Neural cell (in vitro differentiated cells): ENCODE data around the gene MAP3K13. TPM values are rescaled to one million over a fixed set of nuclear protein-coding genes. Genes with fewer than 3 reads are reported as not detected.

Experiments used
- H2AFZ ChIP-seq: fragments of 200-600, 300-800 bp; sonication (generic), shearing (Covaris generic); 2 replicates; pipeline ENCODE4 v1.6.0; 2014; ENCODE audit warnings: low read depth, mild to moderate bottlenecking, antibody characterized with exemption, low read length, moderate library complexity
- H3F3A ChIP-seq: fragments of 200-600 bp; shearing (Covaris generic); 2 replicates; pipeline ENCODE4 v1.6.1; 2016; ENCODE audit warnings: mild to moderate bottlenecking, moderate library complexity, mixed read lengths, antibody characterized with exemption, low read length; ENCODE audit not compliant: insufficient read depth, poor library complexity, severe bottlenecking
- H3K27ac ChIP-seq: fragments of 200-600, 300-800 bp; sonication (generic), shearing (Covaris generic); 2 replicates; pipeline ENCODE4 v1.5.1; 2014; ENCODE audit warnings: mild to moderate bottlenecking, low read length, moderate library complexity
- H3K27me3 ChIP-seq: fragments of 300-800, 200-600 bp; sonication (generic), shearing (Covaris generic); 2 replicates; pipeline ENCODE4 v1.6.0; 2014; ENCODE audit warnings: mild to moderate bottlenecking, low read depth, low read length, moderate library complexity; ENCODE audit not compliant: insufficient read depth
- H3K36me3 ChIP-seq: fragments of 300-800, 200-600 bp; sonication (generic), shearing (Covaris generic); 2 replicates; pipeline ENCODE4 v1.5.1; 2014; ENCODE audit warnings: mild to moderate bottlenecking, antibody characterized with exemption, low read length, moderate library complexity; ENCODE audit not compliant: insufficient read depth
- H3K4me2 ChIP-seq: fragments of 300-800, 200-600 bp; sonication (generic), shearing (Covaris generic); 2 replicates; pipeline ENCODE4 v1.6.0; 2014; ENCODE audit warnings: mild to moderate bottlenecking, low read length
- H3K4me3 ChIP-seq: fragments of 300-800, 200-600 bp; sonication (generic), shearing (Covaris generic); 2 replicates; pipeline ENCODE4 v1.5.1; 2014; ENCODE audit warnings: mild to moderate bottlenecking, low read length, moderate library complexity
- H3K79me2 ChIP-seq: fragments of 200-600 bp; shearing (Covaris generic); replicated peaks from 2 replicates; pipeline ENCODE4 v1.6.0; 2014; ENCODE audit warnings: mild to moderate bottlenecking, low read length, moderate library complexity; ENCODE audit not compliant: insufficient read depth
- H3K9ac ChIP-seq: fragments of 300-800, 200-600 bp; sonication (generic), shearing (Covaris generic); 2 replicates; pipeline ENCODE4 v1.6.1; 2016; ENCODE audit warnings: mild to moderate bottlenecking, low read length, mixed read lengths
- H3K9me2 ChIP-seq: fragments of 200-600 bp; shearing (Covaris generic); 2 replicates; pipeline ENCODE4 v1.6.1; 2016; ENCODE audit warnings: mild to moderate bottlenecking, low read length, mixed read lengths; ENCODE audit not compliant: insufficient read depth
- H3K9me3 ChIP-seq: fragments of 200-600, 300-800 bp; sonication (generic), shearing (Covaris generic); 2 replicates; pipeline ENCODE4 v1.6.1; 2016; ENCODE audit warnings: mild to moderate bottlenecking, mixed run types, low read length, moderate library complexity, mixed read lengths
- H4K20me1 ChIP-seq: fragments of 200-600 bp; shearing (Covaris generic); 2 replicates; pipeline ENCODE4 v1.6.1; 2016; ENCODE audit warnings: mild to moderate bottlenecking, mixed run types; ENCODE audit not compliant: insufficient read depth
- EP300 ChIP-seq: fragments of 450-650 bp; conservative IDR thresholded peaks from 2 replicates; pipeline ENCODE4 v1.6.1; 2014; ENCODE audit warnings: antibody characterized with exemption, mild to moderate bottlenecking, moderate library complexity; ENCODE audit not compliant: poor library complexity, severe bottlenecking
- EZH2 ChIP-seq: fragments of 200-600, 300-800 bp; shearing (Covaris generic), sonication (generic); IDR thresholded peaks from 2 replicates; pipeline ENCODE4 v1.6.1; 2014; ENCODE audit warnings: antibody characterized with exemption, low read length, borderline replicate concordance, mild to moderate bottlenecking; ENCODE audit not compliant: insufficient read depth, poor library complexity, severe bottlenecking
- MXI1 ChIP-seq: fragments of 450-650 bp; conservative IDR thresholded peaks from 2 replicates; pipeline ENCODE4 v1.6.1; 2014; ENCODE audit warnings: antibody characterized with exemption, mild to moderate bottlenecking; ENCODE audit not compliant: poor library complexity, severe bottlenecking
- POLR2AphosphoS5 ChIP-seq: IDR thresholded peaks from 2 replicates; pipeline ENCODE4 v1.6.1; 2012
- RAD21 ChIP-seq: fragments of 450-650 bp; conservative IDR thresholded peaks from 2 replicates; pipeline ENCODE4 v1.6.1; 2014; ENCODE audit warnings: antibody characterized with exemption, mild to moderate bottlenecking, moderate library complexity
- SMC3 ChIP-seq: fragments of 450-650 bp; conservative IDR thresholded peaks from 2 replicates; pipeline ENCODE4 v1.6.1; 2014; ENCODE audit warnings: antibody characterized with exemption, mild to moderate bottlenecking, moderate library complexity; ENCODE audit not compliant: poor library complexity
- TAF1 ChIP-seq: IDR thresholded peaks from 2 replicates; pipeline ENCODE4 v1.6.1; 2012; ENCODE audit warnings: low read depth
- polyA plus RNA-seq: library from polyadenylated mRNA; depleted of rRNA; stranded (reverse); fragments of >200 nt; gene quantifications from 2 replicates; pipeline ENCODE4 v1.2.3, GENCODE V29; 2014
- TF ChIP-seq, protein P1 (sequence below): fragments of 450-650 bp; IDR thresholded peaks from 2 replicates; pipeline ENCODE4 v1.5.1; 2014; ENCODE audit warnings: antibody characterized with exemption, mild to moderate bottlenecking, moderate library complexity; ENCODE audit not compliant: poor library complexity, severe bottlenecking
- TF ChIP-seq, protein P2 (sequence below): IDR thresholded peaks from 2 replicates; pipeline ENCODE4 v1.6.1; 2012; ENCODE audit warnings: borderline replicate concordance

MAP3K13 gene
- polyA plus RNA-seq, 1 donor from 2014 or later = 33.8 TPM

DNA sequence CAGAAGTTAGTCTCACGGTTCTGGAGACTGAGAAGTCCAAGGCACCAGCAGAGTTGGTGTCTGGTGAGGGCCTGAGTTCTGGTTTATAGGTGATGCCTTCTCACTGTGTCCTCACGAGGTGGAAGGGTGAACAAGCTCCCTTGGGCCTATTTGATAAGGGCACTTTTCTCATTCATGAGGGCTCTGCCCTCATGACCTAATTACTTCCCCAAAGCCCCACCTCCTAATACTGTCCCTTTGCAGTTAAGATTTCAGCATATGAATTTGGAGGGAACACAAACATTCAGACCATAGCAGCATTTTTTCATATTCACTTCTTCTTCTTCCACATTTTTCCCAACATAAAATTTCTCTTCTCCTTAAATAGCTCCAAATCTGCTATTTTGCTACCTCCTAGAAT, 94.4 kb downstream of the MAP3K13 start:
- no peaks in the 10 kb centered on the region for H3K9me2 ChIP-seq
- no peak overlapping the region for H3K9ac ChIP-seq
- H3F3A ChIP-seq = no peaks in the 10 kb centered on the region
- TF ChIP-seq RAD21 = no peak
- TF ChIP-seq MXI1 = no peak
- TF ChIP-seq, protein P1, sequence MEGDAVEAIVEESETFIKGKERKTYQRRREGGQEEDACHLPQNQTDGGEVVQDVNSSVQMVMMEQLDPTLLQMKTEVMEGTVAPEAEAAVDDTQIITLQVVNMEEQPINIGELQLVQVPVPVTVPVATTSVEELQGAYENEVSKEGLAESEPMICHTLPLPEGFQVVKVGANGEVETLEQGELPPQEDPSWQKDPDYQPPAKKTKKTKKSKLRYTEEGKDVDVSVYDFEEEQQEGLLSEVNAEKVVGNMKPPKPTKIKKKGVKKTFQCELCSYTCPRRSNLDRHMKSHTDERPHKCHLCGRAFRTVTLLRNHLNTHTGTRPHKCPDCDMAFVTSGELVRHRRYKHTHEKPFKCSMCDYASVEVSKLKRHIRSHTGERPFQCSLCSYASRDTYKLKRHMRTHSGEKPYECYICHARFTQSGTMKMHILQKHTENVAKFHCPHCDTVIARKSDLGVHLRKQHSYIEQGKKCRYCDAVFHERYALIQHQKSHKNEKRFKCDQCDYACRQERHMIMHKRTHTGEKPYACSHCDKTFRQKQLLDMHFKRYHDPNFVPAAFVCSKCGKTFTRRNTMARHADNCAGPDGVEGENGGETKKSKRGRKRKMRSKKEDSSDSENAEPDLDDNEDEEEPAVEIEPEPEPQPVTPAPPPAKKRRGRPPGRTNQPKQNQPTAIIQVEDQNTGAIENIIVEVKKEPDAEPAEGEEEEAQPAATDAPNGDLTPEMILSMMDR = no peak
- TF ChIP-seq POLR2AphosphoS5 = no peak
- no peak for TF ChIP-seq EZH2
- TF ChIP-seq EP300 = no peak
- TF ChIP-seq SMC3 = no peak
- no peak for TF ChIP-seq TAF1
- TF ChIP-seq, protein P2, sequence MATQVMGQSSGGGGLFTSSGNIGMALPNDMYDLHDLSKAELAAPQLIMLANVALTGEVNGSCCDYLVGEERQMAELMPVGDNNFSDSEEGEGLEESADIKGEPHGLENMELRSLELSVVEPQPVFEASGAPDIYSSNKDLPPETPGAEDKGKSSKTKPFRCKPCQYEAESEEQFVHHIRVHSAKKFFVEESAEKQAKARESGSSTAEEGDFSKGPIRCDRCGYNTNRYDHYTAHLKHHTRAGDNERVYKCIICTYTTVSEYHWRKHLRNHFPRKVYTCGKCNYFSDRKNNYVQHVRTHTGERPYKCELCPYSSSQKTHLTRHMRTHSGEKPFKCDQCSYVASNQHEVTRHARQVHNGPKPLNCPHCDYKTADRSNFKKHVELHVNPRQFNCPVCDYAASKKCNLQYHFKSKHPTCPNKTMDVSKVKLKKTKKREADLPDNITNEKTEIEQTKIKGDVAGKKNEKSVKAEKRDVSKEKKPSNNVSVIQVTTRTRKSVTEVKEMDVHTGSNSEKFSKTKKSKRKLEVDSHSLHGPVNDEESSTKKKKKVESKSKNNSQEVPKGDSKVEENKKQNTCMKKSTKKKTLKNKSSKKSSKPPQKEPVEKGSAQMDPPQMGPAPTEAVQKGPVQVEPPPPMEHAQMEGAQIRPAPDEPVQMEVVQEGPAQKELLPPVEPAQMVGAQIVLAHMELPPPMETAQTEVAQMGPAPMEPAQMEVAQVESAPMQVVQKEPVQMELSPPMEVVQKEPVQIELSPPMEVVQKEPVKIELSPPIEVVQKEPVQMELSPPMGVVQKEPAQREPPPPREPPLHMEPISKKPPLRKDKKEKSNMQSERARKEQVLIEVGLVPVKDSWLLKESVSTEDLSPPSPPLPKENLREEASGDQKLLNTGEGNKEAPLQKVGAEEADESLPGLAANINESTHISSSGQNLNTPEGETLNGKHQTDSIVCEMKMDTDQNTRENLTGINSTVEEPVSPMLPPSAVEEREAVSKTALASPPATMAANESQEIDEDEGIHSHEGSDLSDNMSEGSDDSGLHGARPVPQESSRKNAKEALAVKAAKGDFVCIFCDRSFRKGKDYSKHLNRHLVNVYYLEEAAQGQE = no peak
- H3K36me3 ChIP-seq = peaks cover 8% of the 10 kb centered on the region
- no peaks in the 10 kb centered on the region for H4K20me1 ChIP-seq
- no peak overlapping the region for H3K4me2 ChIP-seq
- H3K79me2 ChIP-seq = no peaks in the 10 kb centered on the region
- no peaks in the 10 kb centered on the region for H3K9me3 ChIP-seq
- H3K27me3 ChIP-seq = no peaks in the 10 kb centered on the region
- no peak overlapping the region for H2AFZ ChIP-seq
- H3K27ac ChIP-seq = no peak overlapping the region
- H3K4me3 ChIP-seq = no peak overlapping the region

DNA sequence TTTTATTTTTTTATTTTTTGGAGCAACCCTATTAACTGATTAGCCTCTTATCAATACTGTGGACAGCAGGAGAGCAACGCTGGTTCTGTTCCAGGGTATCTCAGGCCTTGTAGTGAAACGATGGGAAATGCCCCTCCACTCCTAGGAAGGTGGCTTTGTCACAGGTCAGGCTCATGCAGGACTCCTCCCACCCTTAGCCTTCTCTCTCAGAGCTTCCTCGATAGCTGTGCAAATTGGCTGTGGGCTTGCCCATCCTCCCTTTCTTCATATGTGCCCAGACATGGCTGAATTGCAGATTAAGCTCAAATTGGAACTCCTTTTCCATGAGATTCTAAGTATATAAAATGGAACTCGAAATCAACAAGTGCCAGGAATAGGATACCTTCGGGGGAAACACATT, 97.4 kb downstream of the MAP3K13 start:
- Histone ChIP-seq H3K27ac (no peak overlapping the region), H2AFZ (no peak overlapping the region)

More for the DNA sequence above, 97.4 kb downstream of the MAP3K13 start:
- no peak overlapping the region for H3K4me2 ChIP-seq
- H3K9me3 ChIP-seq = no peaks in the 10 kb centered on the region
- H3K36me3 ChIP-seq = peaks cover 8% of the 10 kb centered on the region
- H3K9me2 ChIP-seq = no peaks in the 10 kb centered on the region
- no peaks in the 10 kb centered on the region for H3F3A ChIP-seq
- H3K9ac ChIP-seq = no peak overlapping the region
- no peaks in the 10 kb centered on the region for H4K20me1 ChIP-seq
- no peaks in the 10 kb centered on the region for H3K79me2 ChIP-seq
- H3K27me3 ChIP-seq = no peaks in the 10 kb centered on the region
- H3K4me3 ChIP-seq = no peak overlapping the region
- TF ChIP-seq, protein P1 = no peak
- TF ChIP-seq MXI1 (no peak), EP300 (no peak), RAD21 (no peak), POLR2AphosphoS5 (no peak), TAF1 (no peak), EZH2 (no peak), SMC3 (no peak)
- TF ChIP-seq, protein P2 = no peak
